ENCODE measurements around the gene KLHDC7A.

KLHDC7A gene

DNA sequence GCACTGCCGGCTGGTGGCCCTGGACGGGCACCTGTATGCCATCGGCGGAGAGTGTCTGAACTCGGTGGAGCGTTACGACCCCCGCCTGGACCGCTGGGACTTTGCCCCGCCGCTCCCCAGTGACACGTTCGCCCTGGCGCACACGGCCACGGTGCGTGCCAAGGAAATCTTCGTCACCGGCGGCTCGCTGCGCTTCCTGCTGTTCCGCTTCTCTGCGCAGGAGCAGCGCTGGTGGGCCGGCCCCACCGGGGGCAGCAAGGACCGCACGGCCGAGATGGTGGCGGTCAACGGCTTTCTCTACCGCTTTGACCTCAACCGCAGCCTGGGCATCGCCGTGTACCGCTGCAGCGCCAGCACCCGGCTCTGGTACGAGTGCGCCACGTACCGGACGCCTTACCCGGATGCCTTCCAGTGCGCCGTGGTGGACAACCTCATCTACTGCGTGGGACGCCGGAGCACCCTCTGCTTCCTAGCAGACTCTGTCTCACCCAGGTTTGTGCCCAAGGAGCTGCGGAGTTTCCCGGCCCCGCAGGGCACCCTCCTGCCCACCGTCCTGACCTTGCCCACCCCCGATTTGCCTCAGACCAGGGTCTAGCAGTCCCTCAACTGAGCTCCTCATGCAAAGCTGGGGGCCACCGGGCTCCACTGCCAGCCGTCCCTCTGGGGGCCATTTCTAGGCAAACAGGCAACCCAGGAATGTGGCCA lies 2.1 kb downstream of the KLHDC7A start:
- TF ChIP-seq, protein P1, sequence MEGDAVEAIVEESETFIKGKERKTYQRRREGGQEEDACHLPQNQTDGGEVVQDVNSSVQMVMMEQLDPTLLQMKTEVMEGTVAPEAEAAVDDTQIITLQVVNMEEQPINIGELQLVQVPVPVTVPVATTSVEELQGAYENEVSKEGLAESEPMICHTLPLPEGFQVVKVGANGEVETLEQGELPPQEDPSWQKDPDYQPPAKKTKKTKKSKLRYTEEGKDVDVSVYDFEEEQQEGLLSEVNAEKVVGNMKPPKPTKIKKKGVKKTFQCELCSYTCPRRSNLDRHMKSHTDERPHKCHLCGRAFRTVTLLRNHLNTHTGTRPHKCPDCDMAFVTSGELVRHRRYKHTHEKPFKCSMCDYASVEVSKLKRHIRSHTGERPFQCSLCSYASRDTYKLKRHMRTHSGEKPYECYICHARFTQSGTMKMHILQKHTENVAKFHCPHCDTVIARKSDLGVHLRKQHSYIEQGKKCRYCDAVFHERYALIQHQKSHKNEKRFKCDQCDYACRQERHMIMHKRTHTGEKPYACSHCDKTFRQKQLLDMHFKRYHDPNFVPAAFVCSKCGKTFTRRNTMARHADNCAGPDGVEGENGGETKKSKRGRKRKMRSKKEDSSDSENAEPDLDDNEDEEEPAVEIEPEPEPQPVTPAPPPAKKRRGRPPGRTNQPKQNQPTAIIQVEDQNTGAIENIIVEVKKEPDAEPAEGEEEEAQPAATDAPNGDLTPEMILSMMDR (IDR thresholded peaks at IDR 0.05; ENCODE audit: insufficient read depth, low read depth, low read length, missing control alignments): no peak
- no peak for DNase-seq (ENCODE audit: low read depth)
- no peak overlapping the region for H3K4me3 ChIP-seq (ENCODE audit: low read depth, low read length)

GRCh38 chr1:18484276-18484675 lies 3.5 kb downstream of the KLHDC7A start:
- DNase-seq (ENCODE audit: low read depth): no peak
- TF ChIP-seq, protein P1 (IDR thresholded peaks at IDR 0.05; ENCODE audit: insufficient read depth, low read depth, low read length, missing control alignments): no peak
- H3K4me3 ChIP-seq (ENCODE audit: low read depth, low read length): no peak overlapping the region

GRCh38 chr1:18484721-18485120 lies 4.0 kb downstream of the KLHDC7A start:
- H3K4me3 ChIP-seq (ENCODE audit: low read depth, low read length): no peak overlapping the region
- DNase-seq (ENCODE audit: low read depth): no peak
- TF ChIP-seq, protein P1 (IDR thresholded peaks at IDR 0.05; ENCODE audit: insufficient read depth, low read depth, low read length, missing control alignments): no peak

DNA sequence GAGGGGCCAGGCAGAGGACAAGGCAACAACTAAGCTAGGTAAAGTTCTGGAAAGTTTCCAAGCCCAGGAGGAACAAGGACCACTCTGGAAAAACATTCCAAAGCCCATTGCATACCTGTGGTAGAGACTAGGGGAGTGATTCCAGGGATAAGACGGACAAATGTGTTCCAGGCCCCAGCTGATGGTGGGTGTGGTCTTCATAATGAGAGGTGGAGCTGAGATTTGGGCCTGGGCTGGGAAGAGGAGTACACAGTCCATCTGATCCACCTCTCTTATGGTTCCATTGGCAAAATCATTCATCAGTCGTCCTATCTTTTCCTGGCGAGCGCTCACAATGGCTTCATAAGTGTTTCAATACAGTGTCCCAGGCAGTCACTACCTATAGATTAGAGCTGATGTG lies 4.5 kb downstream of the KLHDC7A start:
- H3K4me3 ChIP-seq (ENCODE audit: low read depth, low read length): no peak overlapping the region
- DNase-seq (ENCODE audit: low read depth): no peak
- TF ChIP-seq, protein P1 (IDR thresholded peaks at IDR 0.05; ENCODE audit: insufficient read depth, low read depth, low read length, missing control alignments): no peak

GRCh38 chr1:18486195-18486594 lies 5.5 kb downstream of the KLHDC7A start:
- DNase-seq (ENCODE audit: low read depth): no peak

GRCh38 chr1:18489417-18490143 lies 8.8 kb downstream of the KLHDC7A start:
- H3K4me3 ChIP-seq (ENCODE audit: low read depth, low read length): no peak overlapping the region

More at GRCh38 chr1:18486195-18486594, 5.5 kb downstream of the KLHDC7A start:
- H3K4me3 ChIP-seq (ENCODE audit: low read depth, low read length): no peak overlapping the region
- TF ChIP-seq, protein P1 (IDR thresholded peaks at IDR 0.05; ENCODE audit: insufficient read depth, low read depth, low read length, missing control alignments): no peak

More at GRCh38 chr1:18489417-18490143, 8.8 kb downstream of the KLHDC7A start:
- TF ChIP-seq, protein P1 (IDR thresholded peaks at IDR 0.05; ENCODE audit: insufficient read depth, low read depth, low read length, missing control alignments): no peak
- DNase-seq (ENCODE audit: low read depth): no peak

Measured in GM12865 (cell line).